GM12873 (cell line): ENCODE results near the gene SAP30L.

Experiments used
- CTCF ChIP-seq: IDR thresholded peaks from 2 replicates; pipeline ENCODE4 v1.5.1; 2012; ENCODE audit warnings: low read depth, mild to moderate bottlenecking, moderate library complexity, low read length, control low read depth; ENCODE audit not compliant: insufficient read depth; ENCODE audit errors: missing control alignments

Gene SAP30L

DNA sequence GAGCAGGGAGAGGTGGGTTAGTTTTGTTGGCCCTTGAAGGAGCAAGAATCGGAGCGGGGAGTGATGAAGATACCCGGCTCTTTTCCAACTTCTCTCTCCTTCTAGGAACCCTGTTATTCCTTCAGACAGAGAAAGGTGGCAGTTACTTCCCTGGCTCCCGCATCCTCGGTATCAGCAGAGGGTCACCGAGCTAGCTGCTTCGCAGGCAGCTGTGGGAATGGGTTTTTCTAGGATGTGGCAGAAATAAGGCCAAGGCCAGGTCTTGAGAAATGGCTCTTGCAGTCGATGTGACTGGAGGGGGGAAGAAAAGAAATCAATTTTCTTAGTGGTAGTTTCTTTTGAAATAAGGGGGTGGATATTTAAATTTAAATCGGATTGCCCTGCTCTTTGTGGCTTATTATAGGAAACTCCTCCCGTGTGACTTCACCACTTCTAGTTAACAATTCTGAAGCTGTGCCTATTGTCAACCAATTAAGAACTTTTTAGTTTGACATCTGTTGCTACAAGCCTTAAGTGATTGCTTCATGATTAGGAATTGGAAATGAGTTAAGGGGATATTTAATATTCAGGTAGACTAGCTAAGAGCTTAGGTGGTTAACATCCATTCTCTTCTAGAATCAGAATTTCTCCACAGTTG is 1.4 kb downstream of the SAP30L start:
- no peak for TF ChIP-seq CTCF

DNA sequence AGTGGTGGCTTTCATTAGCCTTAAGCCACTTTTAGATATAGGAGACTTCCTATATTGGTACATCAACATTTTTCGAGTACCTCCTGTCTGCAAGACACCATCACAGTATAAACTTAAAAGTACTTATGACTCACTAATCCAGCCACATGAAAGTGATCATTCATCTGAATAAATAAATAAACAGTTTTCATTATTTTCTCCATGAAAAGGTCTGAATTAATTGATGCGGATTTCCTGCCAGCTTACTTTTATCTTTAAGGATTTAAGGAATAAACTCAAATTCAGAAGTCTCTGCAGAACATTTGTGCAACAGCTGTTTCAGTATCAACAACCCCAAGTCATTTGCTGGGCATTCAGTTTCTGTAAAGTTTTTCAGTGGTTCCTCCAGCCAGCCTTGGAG is 4.0 kb downstream of the SAP30L start:
- no peak for TF ChIP-seq CTCF

GRCh38 chr5:154451957-154452356 is 6.2 kb downstream of the SAP30L start:
- TF ChIP-seq CTCF: no peak

DNA sequence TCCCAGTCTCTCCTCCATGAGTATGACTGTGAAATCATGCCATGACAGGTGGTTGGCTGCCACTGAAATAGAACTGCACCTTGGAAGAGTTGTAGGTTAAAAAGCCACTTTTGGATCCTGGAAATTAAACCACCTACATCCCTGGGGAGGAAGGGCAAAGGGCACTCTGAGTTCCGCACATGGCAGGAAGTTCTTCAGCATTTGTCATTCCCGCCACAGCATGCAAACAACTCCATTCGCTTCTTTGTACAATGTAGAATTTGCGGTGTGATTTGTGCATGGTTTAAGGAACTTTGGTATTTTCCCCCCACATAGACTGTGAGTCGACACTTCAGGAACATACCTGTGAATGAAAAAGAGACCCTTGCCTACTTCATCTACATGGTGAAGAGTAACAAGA is 9.8 kb downstream of the SAP30L start:
- no peak for TF ChIP-seq CTCF

- TF ChIP-seq CTCF: no peak
These were observed 10.7 kb downstream of the SAP30L start for GRCh38 chr5:154456540-154456939.

DNA sequence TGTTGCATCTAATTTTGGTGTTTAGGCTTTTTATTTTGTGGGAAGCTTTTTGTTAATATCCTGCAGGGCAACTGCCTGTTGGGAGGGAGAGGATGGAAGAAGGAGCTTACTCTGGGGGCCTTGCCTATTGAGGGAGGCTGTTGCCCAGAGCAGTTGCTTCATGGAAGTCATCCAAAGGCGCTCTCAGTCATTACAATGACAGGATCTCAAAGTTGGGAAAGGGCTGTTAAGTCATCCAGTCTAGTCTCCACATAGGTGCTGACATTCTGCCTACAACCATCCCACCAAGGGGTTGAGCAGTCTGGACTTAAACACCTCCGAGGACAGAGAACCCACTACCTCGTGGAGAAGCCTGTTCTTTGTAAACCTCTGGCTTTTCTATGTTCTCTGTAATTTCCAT is 13.2 kb downstream of the SAP30L start:
- no peak for TF ChIP-seq CTCF

- TF ChIP-seq CTCF: no peak
These were observed 14.4 kb downstream of the SAP30L start for GRCh38 chr5:154460172-154460571.

DNA sequence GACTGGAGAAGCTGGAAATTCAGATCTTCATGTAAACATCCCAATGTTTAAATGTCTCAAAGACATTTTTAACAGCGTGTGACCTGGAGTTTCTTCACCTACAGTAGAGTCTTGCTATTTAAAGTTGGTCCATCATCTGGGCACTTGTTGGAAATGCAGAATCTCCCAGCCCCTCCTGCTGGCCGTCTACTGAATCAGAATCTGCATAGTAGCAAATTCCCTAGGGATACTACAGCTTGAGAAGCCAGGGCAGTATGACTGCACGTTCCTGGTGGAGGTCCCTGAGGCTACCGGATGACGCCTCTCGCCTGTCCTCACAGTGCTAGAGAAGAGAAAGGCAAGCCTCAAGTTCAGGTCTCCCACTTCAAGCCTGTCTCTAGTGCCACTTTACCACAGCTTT is 15.7 kb downstream of the SAP30L start:
- no peak for TF ChIP-seq CTCF
